GM18909 (cell line): ENCODE data around the gene NCOA7.
"Not testable (repeated sequence)": the region's sequence is repeated elsewhere in the genome, so short reads cannot be mapped to it uniquely, and the experiment has no call there.

Experiments used
- ATAC-seq: cut with Tn5 transposase; IDR thresholded peaks from one replicate; pipeline ENCODE4 v1.9.1; 2021; ENCODE audit warnings: mild to moderate bottlenecking; ENCODE audit not compliant: unreplicated experiment, poor library complexity

NCOA7 gene

DNA sequence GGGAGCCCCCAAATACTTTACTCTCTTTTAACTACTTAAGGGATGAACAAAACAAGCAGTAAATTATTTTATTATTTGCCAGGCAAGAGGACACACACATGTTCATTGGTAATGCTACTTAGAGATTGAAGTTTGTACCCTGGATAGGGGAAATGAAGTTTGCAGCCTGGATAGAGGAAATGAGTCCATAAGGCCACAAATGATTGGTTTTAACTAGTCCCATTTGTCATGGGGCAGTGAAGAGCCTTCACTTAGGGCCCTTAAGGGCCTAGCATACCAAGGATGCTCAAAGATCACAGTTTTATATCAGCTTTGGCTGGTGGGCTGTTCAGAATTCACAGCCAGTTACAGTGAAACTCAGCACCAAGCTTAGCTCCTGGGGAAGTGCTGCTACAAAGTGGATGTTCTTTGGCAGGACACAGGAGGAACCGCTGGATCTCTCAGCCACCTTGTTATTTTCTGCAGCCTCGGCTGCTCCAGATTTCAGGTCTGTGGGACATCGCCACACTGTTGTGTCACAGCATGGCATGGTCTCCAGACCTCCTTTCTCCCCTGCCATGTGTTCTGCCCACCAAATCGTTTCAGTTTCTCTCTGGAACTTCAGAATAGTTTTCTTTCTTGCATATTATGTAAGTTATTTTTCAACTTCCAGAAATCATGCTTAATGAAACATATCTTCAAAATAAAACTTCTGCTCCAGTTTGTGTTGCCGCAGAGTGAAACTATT is 41.8 kb downstream of the NCOA7 start:
- ATAC-seq = no peak

DNA sequence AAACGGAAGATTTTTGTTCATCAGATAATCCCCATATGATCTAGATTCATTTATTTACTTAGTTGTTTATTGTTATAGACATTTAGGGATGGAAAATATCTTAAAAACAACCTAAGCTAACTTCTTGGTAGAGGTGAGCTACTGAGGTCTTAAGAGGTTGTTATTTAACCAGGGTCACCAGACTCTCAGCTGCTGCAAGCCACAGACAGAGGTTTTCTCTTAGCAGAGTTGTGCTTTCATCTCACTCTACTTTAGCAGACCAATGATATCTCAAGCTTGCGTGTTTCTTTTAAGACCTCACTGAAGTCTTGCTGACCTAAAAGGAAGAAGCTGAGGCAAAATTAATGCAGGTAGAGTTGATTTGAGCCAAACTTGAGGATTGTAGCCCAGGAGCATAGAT is 43.6 kb downstream of the NCOA7 start:
- ATAC-seq = peak; percentile 94

DNA sequence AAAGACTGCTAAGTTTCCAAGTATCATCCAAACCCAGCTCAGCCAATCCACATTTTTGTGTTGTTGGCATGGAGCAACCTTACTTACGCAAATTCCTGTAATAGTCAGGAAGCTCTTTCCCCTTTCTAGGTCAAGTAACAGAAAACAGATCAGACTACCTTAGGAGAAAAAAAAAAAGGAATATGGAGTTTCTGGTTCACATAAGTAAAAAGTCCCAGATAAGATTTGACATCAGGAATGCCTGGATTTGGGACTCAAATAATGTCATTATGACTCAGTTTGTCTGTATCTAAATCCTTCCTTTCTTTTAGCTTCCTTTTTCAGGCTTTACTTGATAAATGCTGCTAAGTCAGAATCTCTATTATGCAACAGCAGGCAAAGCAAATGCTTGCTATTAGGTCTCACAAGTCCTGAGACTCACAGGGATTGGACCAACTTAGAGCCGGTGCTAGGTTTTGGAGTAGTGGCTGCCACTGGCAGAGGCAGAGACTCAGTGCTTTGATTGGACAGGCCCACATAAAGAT is 44.5 kb downstream of the NCOA7 start:
- ATAC-seq = no peak

DNA sequence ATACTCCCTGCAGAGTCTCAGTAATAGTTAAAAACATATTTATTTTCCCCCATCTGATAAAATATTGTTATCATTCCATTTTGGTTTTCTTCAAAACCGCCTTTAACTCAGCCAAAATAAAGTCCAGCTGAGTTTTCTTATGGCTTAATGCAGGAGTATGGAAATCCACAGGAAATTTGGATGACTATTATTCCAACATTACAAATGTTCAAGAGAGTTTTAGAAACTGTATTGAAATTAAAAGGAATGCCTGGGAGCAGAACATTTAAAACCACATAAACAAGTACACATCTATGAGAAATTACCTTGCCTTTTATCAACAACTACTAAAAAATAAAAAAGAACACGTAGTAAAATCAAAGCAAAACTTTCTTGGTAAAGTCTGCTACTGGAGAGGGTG is 45.7 kb downstream of the NCOA7 start:
- ATAC-seq = no peak

DNA sequence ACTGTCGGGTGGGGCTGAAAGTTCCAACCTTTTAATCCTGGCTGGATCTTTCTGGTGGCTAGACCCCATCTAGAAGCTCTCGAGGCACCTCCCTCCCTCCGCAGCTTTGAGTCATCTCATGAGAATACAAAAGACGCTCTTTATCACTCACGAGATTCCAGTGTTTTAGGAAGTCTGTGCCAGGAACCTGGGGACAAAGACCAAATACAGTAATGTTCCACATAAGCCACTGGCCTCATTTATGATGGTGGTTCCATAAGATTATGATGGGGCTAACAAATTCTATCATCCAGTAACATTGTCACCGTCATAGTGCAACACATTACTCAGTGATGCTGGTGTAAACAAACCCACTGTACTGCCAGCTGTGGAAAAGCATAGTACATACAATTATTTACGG is 48.7 kb downstream of the NCOA7 start:
- ATAC-seq = no peak

DNA sequence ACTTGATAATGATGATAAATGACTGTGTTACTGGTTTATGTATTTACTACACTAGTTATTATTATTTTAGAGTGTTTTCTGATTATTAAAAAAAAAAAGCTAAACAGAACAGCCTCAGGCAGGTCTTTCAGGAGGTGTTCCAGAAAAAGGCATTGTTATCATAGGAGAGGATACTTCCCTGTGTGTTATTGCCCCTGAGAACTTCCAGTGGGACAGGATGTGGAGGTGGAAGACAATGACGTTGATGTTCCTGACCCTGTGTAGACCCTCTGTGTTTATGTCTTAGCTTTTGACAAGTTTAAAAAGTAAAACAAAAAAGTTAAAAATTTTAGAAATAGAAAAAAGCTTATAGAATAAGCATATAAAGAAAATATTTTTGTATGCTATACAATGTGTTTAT is 49.1 kb downstream of the NCOA7 start:
- ATAC-seq = no peak

DNA sequence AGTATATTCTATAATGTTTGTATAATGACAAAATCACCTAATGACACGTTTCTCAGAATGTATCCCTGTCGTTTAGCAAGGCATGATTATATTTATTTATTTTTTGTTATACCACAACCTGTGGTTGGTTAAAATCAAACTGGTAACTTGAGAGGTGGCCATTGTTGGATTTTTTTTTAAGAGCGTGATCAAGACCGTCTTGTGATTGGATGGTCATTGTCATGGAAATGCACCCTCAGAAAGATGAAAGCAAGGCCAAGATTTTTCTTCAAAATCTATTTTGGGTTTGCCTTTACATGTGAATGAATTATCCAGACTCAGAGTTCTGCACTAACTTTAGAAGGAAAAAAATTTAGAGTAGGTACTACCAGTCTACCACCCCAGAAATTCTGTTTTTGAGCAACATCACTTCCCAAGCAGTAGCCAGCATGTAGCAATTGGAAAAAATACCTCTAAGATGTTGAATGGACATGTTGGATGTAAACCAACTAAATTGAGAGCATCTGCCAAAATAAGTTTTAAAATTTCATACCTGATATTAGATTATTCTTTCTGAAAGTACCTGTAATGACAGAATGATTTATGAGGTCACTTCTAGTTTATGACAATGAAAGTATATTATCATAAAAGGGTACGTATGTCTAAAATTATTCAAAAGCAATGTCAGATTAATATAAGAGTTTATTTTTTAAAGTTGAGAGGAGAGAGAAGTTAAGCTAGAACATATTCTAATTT is 50.8 kb downstream of the NCOA7 start:
- no peak for ATAC-seq

DNA sequence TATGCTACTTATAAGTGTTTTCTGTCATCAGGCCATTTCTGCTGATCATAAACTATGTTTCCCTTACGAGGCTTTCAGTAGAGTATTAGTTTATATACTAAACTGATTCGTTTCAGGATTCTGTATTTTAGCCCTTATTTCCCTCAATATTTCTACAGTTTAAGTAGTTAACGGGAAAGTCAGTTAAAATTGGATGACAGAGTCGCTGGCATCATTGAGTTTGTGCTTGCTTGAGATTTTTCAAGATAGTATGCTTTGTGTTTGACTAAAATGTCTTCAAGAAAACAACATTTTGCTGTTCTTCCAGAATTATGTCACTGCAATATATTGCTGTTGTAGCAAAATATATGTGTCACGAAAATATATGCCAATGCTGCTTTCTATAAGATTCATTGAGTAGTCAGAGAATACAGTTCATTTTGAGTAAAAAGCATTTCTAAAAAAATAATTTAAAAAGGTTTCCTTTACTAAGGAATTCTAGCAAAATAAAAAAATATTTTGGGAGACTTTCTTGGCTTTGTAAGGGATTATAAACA is 51.4 kb downstream of the NCOA7 start:
- no peak for ATAC-seq

DNA sequence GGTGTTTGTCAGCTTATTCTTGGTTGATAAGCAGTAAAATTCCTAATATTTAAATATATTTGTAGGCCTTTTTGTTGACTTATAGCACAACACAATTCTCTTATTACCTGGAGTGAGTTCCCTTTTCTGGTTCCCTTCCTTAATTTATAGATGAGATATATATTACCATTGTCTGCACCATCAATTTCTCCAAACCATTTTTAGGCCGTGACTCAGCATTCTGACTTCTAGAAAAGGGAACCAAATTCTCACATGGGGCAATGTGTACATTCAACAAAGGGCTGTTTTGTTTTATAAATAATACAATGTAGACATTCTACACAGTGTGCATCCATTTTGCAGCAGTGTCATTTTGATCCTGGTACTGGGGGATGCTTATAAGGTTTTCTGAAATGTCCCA is 52.8 kb downstream of the NCOA7 start:
- no peak for ATAC-seq

DNA sequence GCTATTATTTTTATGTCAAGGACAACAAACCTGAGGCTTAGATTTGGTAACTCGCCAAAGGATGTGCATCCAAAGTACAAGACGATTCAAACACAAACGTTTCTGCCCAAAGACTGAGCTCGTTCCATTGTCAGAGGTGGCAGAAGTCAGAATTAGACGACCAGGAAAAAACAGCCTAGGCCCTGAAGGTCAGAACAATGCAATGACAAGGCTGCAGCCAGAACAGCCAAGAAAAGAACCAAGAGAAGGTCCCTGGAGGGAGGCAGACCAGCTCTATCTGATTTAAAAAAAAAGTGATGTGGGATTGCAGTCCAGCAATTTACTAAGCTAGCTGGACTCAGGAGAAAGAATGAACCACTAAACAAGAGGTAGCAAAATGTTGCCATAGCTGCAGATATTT is 54.2 kb downstream of the NCOA7 start:
- no peak for ATAC-seq

DNA sequence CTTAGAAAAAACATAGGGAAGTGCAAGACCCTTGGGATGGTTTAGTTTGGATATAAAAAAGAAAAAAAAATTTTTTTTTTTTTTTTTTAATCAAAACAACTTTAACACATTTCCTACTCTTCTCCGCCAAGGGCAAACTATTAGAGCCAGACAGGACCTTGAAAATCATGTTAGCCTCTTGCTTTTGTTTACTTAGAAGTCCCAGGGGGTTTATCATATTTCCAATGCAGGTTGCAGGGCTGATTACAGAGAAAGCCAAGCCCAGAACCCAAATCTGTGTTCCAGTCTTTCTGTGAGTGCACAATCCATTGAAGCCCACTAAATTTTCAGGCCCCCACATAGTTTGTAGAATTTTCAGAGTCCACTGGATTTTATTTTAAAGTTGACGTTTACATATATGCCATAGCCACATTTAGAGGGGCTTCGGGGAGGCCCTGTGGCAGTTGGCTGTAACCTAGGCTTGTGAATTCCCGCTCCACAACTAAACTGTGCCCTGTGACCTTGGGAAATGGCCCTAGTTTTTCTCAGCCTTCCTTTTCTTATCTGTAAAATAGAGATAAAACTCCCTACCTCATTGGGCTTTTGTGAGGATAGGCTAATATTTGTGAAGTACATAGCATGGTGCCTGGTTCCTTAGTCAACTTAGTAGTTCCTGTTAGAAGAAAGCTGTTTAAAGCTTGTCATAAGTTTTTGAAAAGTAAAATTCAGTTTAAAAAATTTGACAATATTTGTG is 55.7 kb downstream of the NCOA7 start:
- no peak for ATAC-seq

DNA sequence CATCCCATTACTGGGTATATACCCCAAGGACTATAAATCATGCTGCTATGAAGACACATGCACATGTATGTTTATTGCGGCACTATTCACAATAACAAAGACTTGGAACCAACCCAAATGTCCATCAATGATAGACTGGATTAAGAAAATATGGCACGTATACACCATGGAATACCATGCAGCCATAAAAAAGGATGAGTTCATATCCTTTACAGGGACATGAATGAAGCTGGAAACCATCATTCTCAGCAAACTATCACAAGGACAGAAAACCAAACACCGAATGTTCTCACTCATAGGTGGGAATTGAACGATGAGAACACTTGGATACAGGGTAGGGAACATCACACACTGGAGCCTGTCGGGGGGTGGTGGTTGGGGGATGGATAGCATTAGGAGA is 57.5 kb downstream of the NCOA7 start:
- ATAC-seq = not testable (repeated sequence)

DNA sequence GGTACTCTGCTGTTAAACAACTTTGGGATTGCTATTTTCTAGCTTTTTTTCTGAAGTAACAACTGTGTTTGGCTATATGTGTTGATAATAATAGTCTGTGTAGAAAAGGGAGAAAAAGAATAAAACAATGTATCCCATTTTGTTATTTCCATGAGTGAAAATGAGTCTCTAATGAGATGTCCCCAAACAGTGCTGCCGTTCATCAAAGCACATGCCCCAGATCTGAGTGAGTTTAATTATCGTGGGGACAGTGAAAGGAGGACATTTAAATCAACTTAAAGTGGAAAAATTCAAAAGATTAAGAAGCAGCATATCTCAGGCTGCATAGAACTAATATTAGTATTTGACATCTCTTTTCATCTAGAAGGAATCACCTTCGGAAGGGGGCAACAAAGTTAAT is 59.6 kb downstream of the NCOA7 start:
- no peak for ATAC-seq

DNA sequence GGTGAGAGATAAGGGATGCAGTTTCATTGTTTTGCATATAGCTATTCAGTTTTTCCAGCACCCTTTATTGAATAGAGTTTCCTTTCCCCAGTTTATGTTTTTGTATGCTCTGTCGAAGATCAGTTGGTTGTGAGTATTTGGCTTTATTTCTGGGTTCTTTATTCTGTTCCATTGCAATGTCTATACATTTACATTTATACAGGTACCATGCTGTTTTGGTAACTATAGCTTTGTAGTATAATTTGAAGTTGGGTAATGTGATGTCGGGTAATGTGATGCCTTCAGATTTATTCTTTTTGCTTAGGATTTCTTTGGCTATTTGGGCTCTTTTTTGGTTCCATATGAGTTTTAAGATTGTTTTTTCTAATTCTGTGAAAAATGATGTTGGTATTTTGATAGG is 61.8 kb downstream of the NCOA7 start:
- ATAC-seq = no peak

DNA sequence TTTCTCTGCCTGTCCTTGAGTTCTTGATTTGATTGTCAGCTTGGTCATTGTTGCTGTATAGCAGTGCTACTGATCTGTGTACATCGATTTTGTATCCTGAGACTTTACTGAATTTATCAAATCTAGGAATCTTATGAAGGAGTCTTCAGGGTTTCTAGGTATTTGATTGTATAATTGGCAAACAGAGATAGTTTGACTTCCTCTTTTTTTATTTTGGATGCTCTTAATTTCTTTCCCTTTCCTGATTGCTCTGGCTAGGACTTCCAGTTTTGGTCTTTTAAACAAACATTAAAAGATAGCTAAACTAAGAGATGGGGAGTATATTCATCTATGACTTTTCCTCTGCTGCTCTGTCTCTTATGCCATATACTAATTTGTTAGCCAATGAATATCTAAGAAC is 62.4 kb downstream of the NCOA7 start:
- no peak for ATAC-seq

DNA sequence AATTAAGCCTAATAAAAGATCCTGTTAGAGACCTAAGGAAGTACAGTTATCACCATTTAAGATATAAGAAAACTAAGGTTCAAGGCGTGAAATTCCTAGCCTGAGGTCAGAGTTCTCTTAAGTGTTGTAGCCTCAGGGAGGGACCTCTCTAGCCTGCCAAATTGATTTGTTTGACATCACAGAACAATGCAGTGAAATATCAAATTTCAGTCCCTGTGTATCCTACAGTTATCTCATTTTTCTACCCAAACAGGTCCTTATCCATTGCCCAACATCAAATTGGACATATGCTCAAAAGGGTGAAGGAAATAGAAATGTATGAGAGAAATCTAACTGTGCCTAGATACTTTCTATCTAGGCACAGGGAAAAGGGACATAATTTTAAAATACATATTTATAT is 63.0 kb downstream of the NCOA7 start:
- no peak for ATAC-seq

DNA sequence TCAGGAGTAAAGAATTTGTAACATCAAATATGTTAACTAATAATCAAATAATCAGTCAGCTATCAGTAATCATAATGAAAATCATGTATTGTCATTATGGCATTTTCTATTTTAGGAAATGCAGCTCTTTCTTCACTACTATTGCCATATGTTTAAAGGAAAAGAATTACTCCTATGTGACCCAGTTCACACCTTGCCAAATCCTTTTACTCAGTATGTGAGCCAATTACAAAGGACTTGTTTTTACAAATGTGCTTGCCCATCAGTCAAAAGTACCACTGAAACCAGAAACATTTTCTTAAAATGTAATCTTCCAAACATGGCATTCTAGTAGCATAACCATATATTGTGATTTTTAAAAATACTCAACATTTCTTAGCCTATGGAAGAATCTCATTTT is 63.6 kb downstream of the NCOA7 start:
- ATAC-seq = no peak

DNA sequence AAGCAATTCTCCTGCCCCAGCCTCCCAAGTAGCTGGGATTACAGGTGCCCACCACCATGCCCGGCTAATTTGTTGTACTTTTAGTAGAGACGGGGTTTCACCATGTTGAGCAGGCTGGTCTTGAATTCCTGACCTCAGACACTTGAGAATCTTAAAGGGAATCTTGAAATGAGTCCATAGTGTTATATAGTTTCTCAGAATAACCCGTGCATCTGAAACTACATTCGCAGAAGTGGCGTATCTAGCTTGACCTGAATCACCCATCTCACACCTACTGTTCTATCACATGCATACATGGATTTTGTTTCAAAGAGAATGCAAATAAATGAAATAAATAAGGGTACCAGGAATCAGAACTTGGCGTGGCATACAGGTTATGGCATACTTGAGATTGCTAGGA is 65.0 kb downstream of the NCOA7 start:
- no peak for ATAC-seq

DNA sequence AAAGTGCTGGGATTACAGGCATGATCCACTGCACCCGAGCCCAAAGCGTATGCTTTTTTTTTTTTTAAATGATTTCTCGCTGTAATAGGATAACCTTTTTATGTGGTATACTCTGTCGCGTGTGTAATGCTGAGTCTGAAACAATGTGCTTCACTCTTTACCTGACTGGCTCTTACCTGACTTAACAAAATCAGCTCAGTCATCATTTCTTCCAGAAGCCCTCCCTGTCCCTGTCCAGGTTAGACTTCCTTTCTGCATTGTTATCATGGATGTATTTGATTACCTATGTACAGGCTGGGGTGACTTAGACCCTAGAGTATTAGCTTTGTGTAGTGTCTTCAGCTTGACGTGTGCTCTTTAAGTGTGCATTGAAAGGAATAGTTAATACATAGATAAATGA is 67.1 kb downstream of the NCOA7 start:
- no peak for ATAC-seq

DNA sequence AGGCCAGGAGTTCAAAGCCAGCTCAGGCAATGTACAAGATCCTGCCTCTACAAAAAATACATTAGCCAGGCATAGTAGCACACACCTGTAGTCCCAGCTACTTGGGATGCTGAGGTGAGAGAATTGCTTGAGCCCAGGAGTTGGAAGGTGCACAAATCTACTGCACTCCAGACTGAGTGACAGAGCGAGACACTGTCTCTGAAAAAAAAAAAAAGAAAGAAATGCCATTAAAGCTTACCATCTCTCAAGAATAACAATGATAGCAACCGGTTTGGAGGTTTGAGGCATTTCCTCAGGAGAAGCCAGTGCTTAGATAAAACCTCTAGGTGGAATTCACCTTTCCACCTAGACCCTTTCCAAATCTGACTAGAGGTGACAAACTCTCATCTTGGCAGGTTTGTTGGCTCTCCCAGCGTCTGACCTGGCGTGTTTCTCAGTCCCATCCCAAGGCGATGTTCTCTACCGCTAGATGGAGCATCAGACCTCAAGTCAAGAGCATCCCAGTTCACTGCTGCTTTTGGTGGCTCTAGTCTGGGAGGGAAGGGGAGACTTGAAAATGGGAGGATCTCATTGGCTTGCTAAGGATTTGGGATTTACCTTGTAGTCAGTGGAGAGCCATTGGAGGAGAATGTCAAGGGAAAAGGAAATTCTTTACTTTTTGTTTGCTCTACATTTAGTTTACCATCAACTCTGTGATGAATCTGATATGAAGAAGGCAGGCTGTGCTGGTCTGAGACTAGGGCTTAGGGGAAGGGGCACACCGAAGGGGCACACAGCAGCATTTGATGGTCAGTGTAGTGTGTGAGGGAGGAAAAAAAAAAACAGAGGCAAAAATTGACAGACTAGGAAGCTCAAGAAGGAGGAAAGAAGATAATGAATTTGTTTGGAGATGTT is 67.9 kb downstream of the NCOA7 start:
- ATAC-seq = no peak
